Prostate gland (tissue), 2 donors: ENCODE results near the gene C19orf33. TPM values are rescaled to one million over a fixed set of nuclear protein-coding genes. Genes with fewer than 3 reads are reported as not detected.

ENCODE experiments used
- DNase-seq: peaks from one replicate; pipeline ENCODE4 v3.0.0-alpha.2; 2019; ENCODE audit warnings: low spot score
- H3K27ac ChIP-seq, 2 donors: fragments of 200-600 bp; sonication (generic); 2 replicates each; pipeline ENCODE4 v1.5.1; 2017 to 2019
- H3K27me3 ChIP-seq: fragments of 200-600 bp; sonication (generic); replicated peaks from 2 replicates; pipeline ENCODE4 v1.5.1; 2019; ENCODE audit not compliant: insufficient read depth
- H3K36me3 ChIP-seq, 2 donors: fragments of 200-600 bp; sonication (generic); 1 replicate in 1 of 2; 2 replicates in 1 of 2; pipeline versions ENCODE4 v1.5.1 to v1.8.1; 2017 to 2019
- H3K4me1 ChIP-seq: fragments of 200-600 bp; sonication (generic); replicated peaks from 2 replicates; pipeline ENCODE4 v1.5.1; 2019
- H3K4me3 ChIP-seq, 2 donors: fragments of 200-600 bp; sonication (generic); 2 replicates each; pipeline ENCODE4 v1.5.1; 2017 to 2019
- H3K9me3 ChIP-seq: fragments of 200-600 bp; sonication (generic); 2 replicates; pipeline ENCODE4 v1.5.1; 2017
- POLR2A ChIP-seq: fragments of 450-650 bp; IDR thresholded peaks from one replicate; pipeline ENCODE4 v1.6.1; 2016; ENCODE audit warnings: antibody characterized with exemption, mild to moderate bottlenecking
- POLR2AphosphoS5 ChIP-seq: sonication (generic); formaldehyde crosslinking; IDR thresholded peaks from one replicate; pipeline ENCODE4 v1.6.1; 2017; ENCODE audit warnings: antibody characterized with exemption
- WGBS: methylation state at CpG from one replicate; pipeline ENCODE4 v1.1.5; 2018; 5-methylcytosine and 5-hydroxymethylcytosine counted together
- intact Hi-C: fragments of 100-400 bp; cut with DNase I; formaldehyde crosslinking; loops from one replicate; pipeline ENCODE4 v1.14.2; 2022
- total RNA-seq, 2 donors: library from RNA; depleted of rRNA; stranded (reverse); fragments of >200 nt; gene quantifications; one replicate each; pipeline ENCODE4 v1.1.0, GENCODE V29; 2016
- TF ChIP-seq, protein P1 (sequence below), 4 experiments: fragments of 200-600 bp in 2 of 4; fragments of 450-650 bp in 2 of 4; sonication (generic) in 2 of 4; IDR thresholded peaks; 1 replicate in 3 of 4; 2 replicates in 1 of 4; pipeline ENCODE4 v1.5.1; 2016 to 2019; ENCODE audit warnings: antibody characterized with exemption in 4 of 4, mild to moderate bottlenecking in 2 of 4, moderate library complexity in 2 of 4

C19orf33 gene
- total RNA-seq, 2 donors from 2014 or later = 9.7 to 15.5 TPM

- DNase-seq = no peak
- no peaks in the 10 kb centered on the region for H3K36me3 ChIP-seq
- H3K4me3 ChIP-seq = peak within 1 kb of the TSS; percentile 59 to 81
- peak within 1 kb of the TSS; percentile 92 to 93 for H3K27ac ChIP-seq
- H3K4me1 ChIP-seq = no peaks in the 10 kb centered on the region
- no peaks in the 10 kb centered on the region for H3K9me3 ChIP-seq
- WGBS = 4% methylated on average over 47 of the region's 78 CpGs
- TF ChIP-seq POLR2AphosphoS5 (peak; percentile 94), POLR2A (peak; percentile 98)
- TF ChIP-seq, protein P1, sequence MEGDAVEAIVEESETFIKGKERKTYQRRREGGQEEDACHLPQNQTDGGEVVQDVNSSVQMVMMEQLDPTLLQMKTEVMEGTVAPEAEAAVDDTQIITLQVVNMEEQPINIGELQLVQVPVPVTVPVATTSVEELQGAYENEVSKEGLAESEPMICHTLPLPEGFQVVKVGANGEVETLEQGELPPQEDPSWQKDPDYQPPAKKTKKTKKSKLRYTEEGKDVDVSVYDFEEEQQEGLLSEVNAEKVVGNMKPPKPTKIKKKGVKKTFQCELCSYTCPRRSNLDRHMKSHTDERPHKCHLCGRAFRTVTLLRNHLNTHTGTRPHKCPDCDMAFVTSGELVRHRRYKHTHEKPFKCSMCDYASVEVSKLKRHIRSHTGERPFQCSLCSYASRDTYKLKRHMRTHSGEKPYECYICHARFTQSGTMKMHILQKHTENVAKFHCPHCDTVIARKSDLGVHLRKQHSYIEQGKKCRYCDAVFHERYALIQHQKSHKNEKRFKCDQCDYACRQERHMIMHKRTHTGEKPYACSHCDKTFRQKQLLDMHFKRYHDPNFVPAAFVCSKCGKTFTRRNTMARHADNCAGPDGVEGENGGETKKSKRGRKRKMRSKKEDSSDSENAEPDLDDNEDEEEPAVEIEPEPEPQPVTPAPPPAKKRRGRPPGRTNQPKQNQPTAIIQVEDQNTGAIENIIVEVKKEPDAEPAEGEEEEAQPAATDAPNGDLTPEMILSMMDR (IDR thresholded peaks at IDR 0.05) = peak in 1 of 4 experiments; percentile 37
- intact Hi-C loops = no loop called here
- H3K27me3 ChIP-seq = no peaks in the 10 kb centered on the region
Measured at GRCh38 chr19:38264486-38265212, 39.4 kb upstream of the C19orf33 start, which contains the start of gene SPINT2. Gene SPINT2 (plus strand): TSS chr19:38264573. CDS start chr19:38264893, 320 bp downstream.

DNA sequence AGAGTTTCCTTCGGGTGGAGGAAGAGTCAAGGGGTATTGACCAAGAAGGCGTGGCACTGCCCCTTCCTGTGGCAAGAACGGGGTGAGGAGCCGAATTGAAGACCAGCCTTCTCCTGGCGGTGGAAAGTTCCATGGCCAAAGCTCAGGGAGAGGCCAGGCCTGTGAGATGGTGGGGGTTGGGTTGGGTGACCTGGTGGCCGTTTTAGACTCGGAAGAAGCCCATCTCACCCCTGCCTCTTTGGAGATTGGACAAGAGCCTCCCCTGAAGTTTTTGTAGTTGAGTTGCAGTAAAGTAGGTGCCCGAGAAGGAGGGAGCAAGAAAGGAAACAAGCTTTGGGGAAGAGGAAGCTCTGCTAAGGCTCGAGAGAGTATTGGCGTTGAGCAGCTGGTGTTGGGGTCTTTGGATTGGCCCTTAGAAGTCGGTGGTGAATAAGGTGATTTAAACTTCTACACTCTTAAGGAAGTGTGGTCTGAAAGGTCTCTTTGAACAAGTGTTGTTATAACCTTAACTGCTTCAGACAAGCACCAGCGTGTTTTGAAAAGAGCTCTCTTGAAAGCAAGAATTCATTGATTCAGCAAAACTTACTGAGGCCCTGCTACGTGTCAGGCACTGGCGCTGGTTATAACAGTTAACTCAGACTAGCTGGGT, 38.7 kb upstream of the C19orf33 start:
- Histone ChIP-seq H3K36me3 (no peaks in the 10 kb centered on the region), H3K4me3 (peak overlapping the region; percentile 59 to 81), H3K9me3 (no peaks in the 10 kb centered on the region), H3K4me1 (peaks cover 5% of the 10 kb centered on the region), H3K27ac (peak overlapping the region; percentile 92 to 93), H3K27me3 (no peaks in the 10 kb centered on the region)
- whole genome bisulfite sequencing = 34% methylated on average over 14 of the region's 14 CpGs
- no peak for DNase-seq
- TF ChIP-seq POLR2A (peak; percentile 19), POLR2AphosphoS5 (no peak)
- TF ChIP-seq, protein P1 (IDR thresholded peaks at IDR 0.05) = peak in 2 of 4 experiments; percentile 20 to 23
- intact Hi-C loops = no loop called here

DNA sequence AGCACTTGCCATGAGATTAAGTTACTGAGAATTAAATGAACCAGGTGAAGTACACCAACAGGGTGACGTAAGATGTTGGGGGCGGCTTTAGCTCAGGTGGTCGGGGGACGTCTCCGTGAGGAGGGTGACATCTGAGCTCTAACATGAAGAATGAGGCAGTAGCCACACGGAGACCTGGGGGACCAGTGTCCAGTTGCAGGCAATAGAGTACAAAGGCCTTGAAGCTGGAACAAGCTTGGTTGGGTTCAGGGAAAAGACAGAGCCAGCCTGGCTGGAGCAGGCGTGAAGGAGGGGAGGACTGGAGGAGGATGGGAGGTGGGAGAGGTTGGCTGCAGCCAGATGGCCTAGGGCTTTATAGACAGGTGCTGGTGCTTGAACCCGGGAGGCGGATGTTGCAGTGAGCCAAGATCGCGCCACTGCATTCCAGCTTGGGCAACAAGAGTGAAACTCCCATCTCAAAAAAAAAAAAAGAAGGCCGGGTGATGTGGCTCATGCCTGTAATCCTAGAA, 38.1 kb upstream of the C19orf33 start:
- intact Hi-C loops = no loop called here
- TF ChIP-seq POLR2AphosphoS5 (no peak), POLR2A (no peak)
- TF ChIP-seq, protein P1 (IDR thresholded peaks at IDR 0.05) = no peak
- Histone ChIP-seq H3K36me3 (no peaks in the 10 kb centered on the region), H3K4me3 (peak overlapping the region; percentile 59 to 81), H3K4me1 (peaks cover 7% of the 10 kb centered on the region), H3K9me3 (no peaks in the 10 kb centered on the region), H3K27me3 (no peaks in the 10 kb centered on the region), H3K27ac (peak overlapping the region; percentile 92 to 93)
- 39% methylated on average over 12 of the region's 12 CpGs for WGBS
- no peak for DNase-seq

GRCh38 chr19:38266981-38267597, 37.0 kb upstream of the C19orf33 start:
- DNase-seq = no peak
- 41% methylated on average over 12 of the region's 12 CpGs for WGBS
- Histone ChIP-seq H3K9me3 (no peaks in the 10 kb centered on the region), H3K27me3 (no peaks in the 10 kb centered on the region), H3K36me3 (no peaks in the 10 kb centered on the region), H3K4me1 (peaks cover 7% of the 10 kb centered on the region), H3K27ac (peak overlapping the region; percentile 92 to 93), H3K4me3 (peak overlapping the region; percentile 3 to 81)
- TF ChIP-seq POLR2AphosphoS5 (no peak), POLR2A (no peak)
- TF ChIP-seq, protein P1 (IDR thresholded peaks at IDR 0.05) = no peak
- intact Hi-C loops = no loop called here
